Thoracic aorta (tissue), 2 donors: Measurements from ENCODE around the gene FTO. TPM values are rescaled to one million over a fixed set of nuclear protein-coding genes. Genes with fewer than 3 reads are reported as not detected.

ENCODE experiments used
- ATAC-seq: fragments of 150-250 bp; one replicate; pipeline ENCODE4 v1.8.0; 2017; ENCODE audit warnings: low read depth; ENCODE audit not compliant: insufficient number of reproducible peaks, low FRiP score
- DNase-seq: peaks from one replicate; pipeline ENCODE4 v3.0.0-alpha.2; 2020; ENCODE audit warnings: low spot score
- H3K27ac ChIP-seq, 2 donors: fragments of 200-600 bp; sonication (generic); 1 replicate in 1 of 2; 2 replicates in 1 of 2; pipeline ENCODE4 v1.5.1; 2016; ENCODE audit warnings: mild to moderate bottlenecking in 2 of 2, moderate library complexity in 2 of 2
- H3K27me3 ChIP-seq: fragments of 200-600 bp; sonication (generic); replicated peaks from 2 replicates; pipeline ENCODE4 v1.6.0; 2016; ENCODE audit warnings: mild to moderate bottlenecking; ENCODE audit not compliant: insufficient read depth
- H3K36me3 ChIP-seq: fragments of 200-600 bp; sonication (generic); one replicate; pipeline ENCODE4 v1.5.1; 2016
- H3K4me1 ChIP-seq, 2 donors: fragments of 200-600 bp; sonication (generic); 1 replicate in 1 of 2; 2 replicates in 1 of 2; pipeline versions ENCODE4 v1.5.1 to v1.6.0; 2016; ENCODE audit warnings: low read depth in 2 of 2, mild to moderate bottlenecking in 1 of 2; ENCODE audit not compliant: control insufficient read depth in 1 of 2
- H3K4me3 ChIP-seq: fragments of 200-600 bp; sonication (generic); 2 replicates; pipeline ENCODE4 v1.5.1; 2016; ENCODE audit warnings: mild to moderate bottlenecking
- H3K9me3 ChIP-seq: fragments of 200-600 bp; sonication (generic); 2 replicates; pipeline ENCODE4 v1.5.1; 2016
- total RNA-seq, 2 donors: library from RNA; depleted of rRNA; stranded (reverse); fragments of >200 nt; gene quantifications; one replicate each; pipeline versions ENCODE4 v1.1.0 to v1.2.3, GENCODE V29; 2016
- TF ChIP-seq, protein P1 (sequence below): fragments of 200-600 bp; sonication (generic); IDR thresholded peaks from one replicate; pipeline ENCODE4 v1.5.1; 2019; ENCODE audit warnings: antibody characterized with exemption

FTO gene
- total RNA-seq, 2 donors from 2014 or later: 99.6 to 103 TPM

GRCh38 chr16:54051821-54052220 lies 347.9 kb downstream of the FTO start:
- H3K36me3 ChIP-seq: no peaks in the 10 kb centered on the region
- ATAC-seq: no peak
- TF ChIP-seq, protein P1, sequence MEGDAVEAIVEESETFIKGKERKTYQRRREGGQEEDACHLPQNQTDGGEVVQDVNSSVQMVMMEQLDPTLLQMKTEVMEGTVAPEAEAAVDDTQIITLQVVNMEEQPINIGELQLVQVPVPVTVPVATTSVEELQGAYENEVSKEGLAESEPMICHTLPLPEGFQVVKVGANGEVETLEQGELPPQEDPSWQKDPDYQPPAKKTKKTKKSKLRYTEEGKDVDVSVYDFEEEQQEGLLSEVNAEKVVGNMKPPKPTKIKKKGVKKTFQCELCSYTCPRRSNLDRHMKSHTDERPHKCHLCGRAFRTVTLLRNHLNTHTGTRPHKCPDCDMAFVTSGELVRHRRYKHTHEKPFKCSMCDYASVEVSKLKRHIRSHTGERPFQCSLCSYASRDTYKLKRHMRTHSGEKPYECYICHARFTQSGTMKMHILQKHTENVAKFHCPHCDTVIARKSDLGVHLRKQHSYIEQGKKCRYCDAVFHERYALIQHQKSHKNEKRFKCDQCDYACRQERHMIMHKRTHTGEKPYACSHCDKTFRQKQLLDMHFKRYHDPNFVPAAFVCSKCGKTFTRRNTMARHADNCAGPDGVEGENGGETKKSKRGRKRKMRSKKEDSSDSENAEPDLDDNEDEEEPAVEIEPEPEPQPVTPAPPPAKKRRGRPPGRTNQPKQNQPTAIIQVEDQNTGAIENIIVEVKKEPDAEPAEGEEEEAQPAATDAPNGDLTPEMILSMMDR: no peak

DNA sequence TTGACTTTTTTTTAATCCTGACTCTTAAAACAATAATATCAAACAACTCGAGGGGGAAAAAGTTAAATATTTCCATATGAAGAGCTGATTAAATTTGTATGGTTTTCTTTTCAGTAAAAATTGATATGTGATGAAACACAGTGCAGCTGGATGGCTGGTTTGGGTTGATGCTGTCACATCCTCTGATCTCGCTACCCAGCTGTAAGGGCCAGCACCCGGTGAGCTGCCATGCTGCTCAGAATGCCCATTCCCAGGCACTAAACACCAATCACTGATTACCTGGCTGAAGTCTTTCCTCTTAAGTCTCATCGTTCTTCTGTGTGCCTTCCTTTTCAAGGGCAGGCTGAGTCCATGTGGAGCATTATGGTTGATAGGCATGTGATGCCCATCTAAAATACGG lies 348.3 kb downstream of the FTO start:
- no peak overlapping the region for H3K27ac ChIP-seq
- TF ChIP-seq, protein P1: no peak
- H3K4me1 ChIP-seq: no peaks in the 10 kb centered on the region
- DNase-seq: no peak
- no peaks in the 10 kb centered on the region for H3K9me3 ChIP-seq
- no peaks in the 10 kb centered on the region for H3K36me3 ChIP-seq
- no peak for ATAC-seq
- H3K27me3 ChIP-seq: no peaks in the 10 kb centered on the region
- no peak overlapping the region for H3K4me3 ChIP-seq

More at GRCh38 chr16:54051821-54052220, 347.9 kb downstream of the FTO start:
- H3K4me3 ChIP-seq: no peak overlapping the region
- H3K27me3 ChIP-seq: no peaks in the 10 kb centered on the region
- no peaks in the 10 kb centered on the region for H3K9me3 ChIP-seq
- H3K4me1 ChIP-seq: no peaks in the 10 kb centered on the region
- no peak overlapping the region for H3K27ac ChIP-seq
- no peak for DNase-seq

- no peaks in the 10 kb centered on the region for H3K4me1 ChIP-seq
- ATAC-seq (no peak), DNase-seq (no peak)
- H3K27ac ChIP-seq: no peak overlapping the region
- no peaks in the 10 kb centered on the region for H3K36me3 ChIP-seq
- H3K4me3 ChIP-seq: no peak overlapping the region
- H3K9me3 ChIP-seq: no peaks in the 10 kb centered on the region
- H3K27me3 ChIP-seq: no peaks in the 10 kb centered on the region
- TF ChIP-seq, protein P1: no peak
Measured at GRCh38 chr16:54053891-54054820, 350.2 kb downstream of the FTO start.

GRCh38 chr16:54055191-54055590 lies 351.2 kb downstream of the FTO start:
- Histone ChIP-seq H3K27me3 (no peaks in the 10 kb centered on the region), H3K4me3 (no peak overlapping the region), H3K9me3 (no peaks in the 10 kb centered on the region), H3K4me1 (no peaks in the 10 kb centered on the region), H3K36me3 (no peaks in the 10 kb centered on the region), H3K27ac (no peak overlapping the region)
- ATAC-seq: no peak
- DNase-seq: no peak
- TF ChIP-seq, protein P1: no peak

DNA sequence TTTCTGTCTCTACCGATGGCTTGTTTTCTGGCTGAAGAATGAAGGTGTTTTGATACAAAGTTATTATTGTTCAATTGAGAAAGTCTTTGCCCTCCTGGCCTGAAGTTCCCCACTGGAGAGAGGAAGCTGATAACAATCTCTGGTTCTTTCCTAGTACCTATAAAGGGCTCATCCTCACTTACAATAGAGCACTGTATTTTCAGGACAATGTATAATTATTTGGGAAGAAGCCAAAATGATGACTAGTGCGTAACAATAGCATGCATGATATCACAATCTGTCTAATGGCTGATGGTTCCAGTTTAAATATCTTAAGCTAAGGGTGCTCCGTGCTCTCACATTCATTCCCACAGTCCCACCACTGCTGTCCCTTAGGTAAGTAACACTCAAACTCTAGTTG lies 351.9 kb downstream of the FTO start:
- Histone ChIP-seq H3K27me3 (no peaks in the 10 kb centered on the region), H3K27ac (no peak overlapping the region), H3K36me3 (no peaks in the 10 kb centered on the region), H3K4me1 (no peaks in the 10 kb centered on the region), H3K4me3 (no peak overlapping the region), H3K9me3 (no peaks in the 10 kb centered on the region)
- ATAC-seq: no peak
- TF ChIP-seq, protein P1: no peak
- DNase-seq: no peak
